ENCODE data around the gene TTC17.
"Not testable (repeated sequence)": the region's sequence is repeated elsewhere in the genome, so short reads cannot be mapped to it uniquely, and the experiment has no call there.

The TTC17 gene

GRCh38 chr11:43396617-43397016 lies 37.9 kb downstream of the TTC17 start:
- Histone ChIP-seq H3K9ac (ENCODE audit: low read depth, low read length) (no peak overlapping the region), H3K4me1 (ENCODE audit: control insufficient read depth, insufficient read depth, low read length) (peaks cover 5% of the 10 kb centered on the region), H3K9me3 (ENCODE audit: control insufficient read depth, insufficient read depth, low read length) (no peaks in the 10 kb centered on the region), H3K36me3 (ENCODE audit: control insufficient read depth, insufficient read depth, low read length) (peaks cover 6% of the 10 kb centered on the region), H3K4me3 (ENCODE audit: low read depth, low read length) (no peak overlapping the region), H3K27me3 (ENCODE audit: control insufficient read depth, insufficient read depth, low read length) (no peaks in the 10 kb centered on the region)

- H3K9me3 ChIP-seq (ENCODE audit: control insufficient read depth, insufficient read depth, low read length): no peaks in the 10 kb centered on the region
- no peaks in the 10 kb centered on the region for H3K27me3 ChIP-seq (ENCODE audit: control insufficient read depth, insufficient read depth, low read length)
- H3K4me1 ChIP-seq (ENCODE audit: control insufficient read depth, insufficient read depth, low read length): peaks cover 5% of the 10 kb centered on the region
- no peak overlapping the region for H3K4me3 ChIP-seq (ENCODE audit: low read depth, low read length)
- peaks cover 6% of the 10 kb centered on the region for H3K36me3 ChIP-seq (ENCODE audit: control insufficient read depth, insufficient read depth, low read length)
- H3K9ac ChIP-seq (ENCODE audit: low read depth, low read length): no peak overlapping the region
Observed at GRCh38 chr11:43397251-43397650, 38.5 kb downstream of the TTC17 start.

- Histone ChIP-seq H3K27me3 (ENCODE audit: control insufficient read depth, insufficient read depth, low read length) (no peaks in the 10 kb centered on the region), H3K9ac (ENCODE audit: low read depth, low read length) (no peak overlapping the region), H3K9me3 (ENCODE audit: control insufficient read depth, insufficient read depth, low read length) (no peaks in the 10 kb centered on the region), H3K4me1 (ENCODE audit: control insufficient read depth, insufficient read depth, low read length) (peaks cover 5% of the 10 kb centered on the region), H3K4me3 (ENCODE audit: low read depth, low read length) (no peak overlapping the region), H3K36me3 (ENCODE audit: control insufficient read depth, insufficient read depth, low read length) (peaks cover 6% of the 10 kb centered on the region)
Observed at GRCh38 chr11:43399983-43400630, 41.4 kb downstream of the TTC17 start.

GRCh38 chr11:43401252-43401651 lies 42.5 kb downstream of the TTC17 start:
- H3K9me3 ChIP-seq (ENCODE audit: control insufficient read depth, insufficient read depth, low read length): no peaks in the 10 kb centered on the region
- no peaks in the 10 kb centered on the region for H3K27me3 ChIP-seq (ENCODE audit: control insufficient read depth, insufficient read depth, low read length)
- H3K4me3 ChIP-seq (ENCODE audit: low read depth, low read length): no peak overlapping the region
- peaks cover 5% of the 10 kb centered on the region for H3K36me3 ChIP-seq (ENCODE audit: control insufficient read depth, insufficient read depth, low read length)
- no peak overlapping the region for H3K9ac ChIP-seq (ENCODE audit: low read depth, low read length)
- H3K4me1 ChIP-seq (ENCODE audit: control insufficient read depth, insufficient read depth, low read length): peaks cover 5% of the 10 kb centered on the region

- not testable (repeated sequence) for H3K4me1 ChIP-seq (ENCODE audit: control insufficient read depth, insufficient read depth, low read length); H3K9ac ChIP-seq (ENCODE audit: low read depth, low read length); H3K27me3 ChIP-seq (ENCODE audit: control insufficient read depth, insufficient read depth, low read length); H3K36me3 ChIP-seq (ENCODE audit: control insufficient read depth, insufficient read depth, low read length); H3K4me3 ChIP-seq (ENCODE audit: low read depth, low read length); H3K9me3 ChIP-seq (ENCODE audit: control insufficient read depth, insufficient read depth, low read length)
Observed at GRCh38 chr11:43401811-43402210, 43.1 kb downstream of the TTC17 start.

- H3K36me3 ChIP-seq (ENCODE audit: control insufficient read depth, insufficient read depth, low read length): peaks cover 6% of the 10 kb centered on the region
- H3K9ac ChIP-seq (ENCODE audit: low read depth, low read length): no peak overlapping the region
- no peaks in the 10 kb centered on the region for H3K27me3 ChIP-seq (ENCODE audit: control insufficient read depth, insufficient read depth, low read length)
- H3K4me3 ChIP-seq (ENCODE audit: low read depth, low read length): no peak overlapping the region
- no peaks in the 10 kb centered on the region for H3K9me3 ChIP-seq (ENCODE audit: control insufficient read depth, insufficient read depth, low read length)
- peaks cover 5% of the 10 kb centered on the region for H3K4me1 ChIP-seq (ENCODE audit: control insufficient read depth, insufficient read depth, low read length)
Observed at GRCh38 chr11:43403357-43404231, 44.9 kb downstream of the TTC17 start.

- Histone ChIP-seq H3K4me3 (ENCODE audit: low read depth, low read length) (no peak overlapping the region), H3K9me3 (ENCODE audit: control insufficient read depth, insufficient read depth, low read length) (no peaks in the 10 kb centered on the region), H3K27me3 (ENCODE audit: control insufficient read depth, insufficient read depth, low read length) (no peaks in the 10 kb centered on the region), H3K4me1 (ENCODE audit: control insufficient read depth, insufficient read depth, low read length) (peaks cover 5% of the 10 kb centered on the region), H3K36me3 (ENCODE audit: control insufficient read depth, insufficient read depth, low read length) (peaks cover 6% of the 10 kb centered on the region), H3K9ac (ENCODE audit: low read depth, low read length) (no peak overlapping the region)
Observed at GRCh38 chr11:43404406-43404805, 45.7 kb downstream of the TTC17 start.

- Histone ChIP-seq H3K4me1 (ENCODE audit: control insufficient read depth, insufficient read depth, low read length) (peaks cover under 1% of the 10 kb centered on the region), H3K36me3 (ENCODE audit: control insufficient read depth, insufficient read depth, low read length) (peaks cover 6% of the 10 kb centered on the region), H3K9me3 (ENCODE audit: control insufficient read depth, insufficient read depth, low read length) (no peaks in the 10 kb centered on the region), H3K9ac (ENCODE audit: low read depth, low read length) (no peak overlapping the region), H3K27me3 (ENCODE audit: control insufficient read depth, insufficient read depth, low read length) (no peaks in the 10 kb centered on the region), H3K4me3 (ENCODE audit: low read depth, low read length) (no peak overlapping the region)
Observed at GRCh38 chr11:43404836-43405479, 46.2 kb downstream of the TTC17 start.

GRCh38 chr11:43408277-43408676 lies 49.6 kb downstream of the TTC17 start:
- Histone ChIP-seq H3K4me3 (ENCODE audit: low read depth, low read length) (no peak overlapping the region), H3K36me3 (ENCODE audit: control insufficient read depth, insufficient read depth, low read length) (peaks cover 6% of the 10 kb centered on the region), H3K9me3 (ENCODE audit: control insufficient read depth, insufficient read depth, low read length) (no peaks in the 10 kb centered on the region), H3K27me3 (ENCODE audit: control insufficient read depth, insufficient read depth, low read length) (no peaks in the 10 kb centered on the region), H3K4me1 (ENCODE audit: control insufficient read depth, insufficient read depth, low read length) (no peaks in the 10 kb centered on the region), H3K9ac (ENCODE audit: low read depth, low read length) (no peak overlapping the region)

GRCh38 chr11:43410394-43410793 lies 51.7 kb downstream of the TTC17 start:
- H3K4me3 ChIP-seq (ENCODE audit: low read depth, low read length): no peak overlapping the region
- no peaks in the 10 kb centered on the region for H3K9me3 ChIP-seq (ENCODE audit: control insufficient read depth, insufficient read depth, low read length)
- peaks cover 6% of the 10 kb centered on the region for H3K36me3 ChIP-seq (ENCODE audit: control insufficient read depth, insufficient read depth, low read length)

GRCh38 chr11:43418197-43418596 lies 59.5 kb downstream of the TTC17 start:
- Histone ChIP-seq H3K4me1 (ENCODE audit: control insufficient read depth, insufficient read depth, low read length) (no peaks in the 10 kb centered on the region), H3K36me3 (ENCODE audit: control insufficient read depth, insufficient read depth, low read length) (no peaks in the 10 kb centered on the region), H3K4me3 (ENCODE audit: low read depth, low read length) (no peak overlapping the region), H3K9me3 (ENCODE audit: control insufficient read depth, insufficient read depth, low read length) (no peaks in the 10 kb centered on the region), H3K27me3 (ENCODE audit: control insufficient read depth, insufficient read depth, low read length) (no peaks in the 10 kb centered on the region), H3K9ac (ENCODE audit: low read depth, low read length) (no peak overlapping the region)

More at GRCh38 chr11:43410394-43410793, 51.7 kb downstream of the TTC17 start:
- Histone ChIP-seq H3K27me3 (ENCODE audit: control insufficient read depth, insufficient read depth, low read length) (no peaks in the 10 kb centered on the region), H3K4me1 (ENCODE audit: control insufficient read depth, insufficient read depth, low read length) (no peaks in the 10 kb centered on the region), H3K9ac (ENCODE audit: low read depth, low read length) (no peak overlapping the region)
